Memory B cell (primary cell): ENCODE data around the gene GOLGA3.
"Not testable (repeated sequence)": the region's sequence is repeated elsewhere in the genome, so short reads cannot be mapped to it uniquely, and the experiment has no call there.

Experiments
- ATAC-seq: fragments of 150-1000 bp; cut with Tn5 transposase; 2 replicates; pipeline ENCODE4 v1.10.0; 2021; ENCODE audit warnings: low read depth, mild to moderate bottlenecking, moderate library complexity
- DNase-seq, 2 donors: peaks; one replicate each; pipeline ENCODE4 v3.0.0; 2022; ENCODE audit warnings: low spot score in 2 of 2
- H3K27ac Mint-ChIP-seq: one replicate; pipeline ENCODE4 v1.8.0; 2022; ENCODE audit warnings: mild to moderate bottlenecking, moderate library complexity, mixed read lengths
- H3K27me3 Mint-ChIP-seq: one replicate; pipeline ENCODE4 v1.8.0; 2022; ENCODE audit warnings: mixed read lengths
- H3K36me3 Mint-ChIP-seq: one replicate; pipeline ENCODE4 v1.8.0; 2022; ENCODE audit warnings: mild to moderate bottlenecking, mixed read lengths
- H3K4me1 Mint-ChIP-seq: one replicate; pipeline ENCODE4 v1.8.0; 2022; ENCODE audit warnings: mixed read lengths
- H3K4me3 Mint-ChIP-seq: one replicate; pipeline ENCODE4 v1.8.0; 2022; ENCODE audit warnings: mild to moderate bottlenecking, moderate library complexity, mixed read lengths
- H3K9me3 Mint-ChIP-seq: one replicate; pipeline ENCODE4 v1.8.0; 2022; ENCODE audit warnings: mixed read lengths

Gene GOLGA3

DNA sequence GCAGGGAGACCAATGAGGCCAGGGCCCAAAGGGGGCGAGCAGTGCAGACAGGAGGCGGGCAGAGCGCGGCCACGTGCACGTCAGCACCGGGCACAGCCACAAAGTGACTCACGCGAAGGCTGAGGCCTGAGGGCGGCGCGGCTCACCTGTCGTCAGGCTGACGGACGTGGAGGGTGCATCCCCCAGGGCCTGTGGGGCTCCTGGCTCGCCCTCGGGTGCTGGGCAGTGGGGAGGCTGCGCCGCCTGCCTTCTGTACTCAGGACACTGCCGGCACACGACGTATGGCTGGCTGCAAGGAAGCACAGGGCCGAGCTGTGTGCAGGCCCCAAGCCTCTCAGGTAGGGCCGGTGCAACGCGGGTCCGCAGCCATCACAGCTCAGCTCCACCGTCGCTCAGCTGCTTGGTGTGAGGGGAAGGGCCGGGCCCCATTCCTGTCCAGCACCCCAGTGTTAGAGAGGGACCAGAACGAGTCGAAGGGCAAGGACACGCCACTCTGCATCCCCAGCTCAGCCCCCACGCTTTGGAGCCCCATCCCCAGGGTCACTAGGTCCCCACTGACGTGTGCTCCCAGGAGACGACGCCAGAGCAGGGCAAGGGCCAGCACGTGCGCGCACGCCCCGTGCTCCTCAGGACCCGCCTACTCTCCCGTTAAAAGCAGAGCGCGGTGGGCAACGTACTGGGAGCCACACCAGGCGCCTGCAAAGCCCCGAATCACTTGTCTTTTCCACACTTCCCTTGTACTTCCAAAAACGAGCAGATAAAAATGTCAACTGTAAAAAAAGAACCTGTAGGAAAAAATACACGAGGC lies 24.8 kb upstream of the GOLGA3 start:
- Mint-ChIP-seq H3K27ac (no peak overlapping the region), H3K4me1 (no peaks in the 10 kb centered on the region), H3K9me3 (no peaks in the 10 kb centered on the region), H3K36me3 (peaks cover 25% of the 10 kb centered on the region), H3K27me3 (no peaks in the 10 kb centered on the region), H3K4me3 (no peak overlapping the region)
- no peak for DNase-seq
- no peak for ATAC-seq

DNA sequence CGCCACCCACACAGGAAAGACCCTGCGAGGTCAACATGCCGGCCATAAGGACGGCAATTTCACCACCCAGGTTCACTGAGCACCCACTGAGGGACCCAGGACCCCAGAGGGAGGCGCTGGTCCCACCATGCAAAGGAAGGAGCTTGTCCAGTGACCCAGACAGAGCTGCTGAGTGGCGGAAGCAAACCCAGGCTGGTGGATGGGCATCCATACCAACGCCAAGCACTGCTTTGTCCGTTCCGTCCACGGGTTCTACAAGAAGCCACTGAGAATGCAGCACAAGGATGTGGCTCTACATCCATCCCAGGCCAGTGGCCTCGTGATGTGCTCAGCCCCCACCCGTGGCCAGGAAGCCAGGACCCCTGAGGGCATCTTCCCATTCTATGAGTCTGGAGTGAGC lies 23.8 kb upstream of the GOLGA3 start:
- no peaks in the 10 kb centered on the region for H3K9me3 Mint-ChIP-seq
- H3K4me1 Mint-ChIP-seq = no peaks in the 10 kb centered on the region
- ATAC-seq (no peak), DNase-seq (no peak)
- no peak overlapping the region for H3K4me3 Mint-ChIP-seq
- no peaks in the 10 kb centered on the region for H3K27me3 Mint-ChIP-seq
- H3K36me3 Mint-ChIP-seq = peaks cover 32% of the 10 kb centered on the region
- no peak overlapping the region for H3K27ac Mint-ChIP-seq

- Mint-ChIP-seq H3K4me3 (no peak overlapping the region), H3K27me3 (no peaks in the 10 kb centered on the region), H3K27ac (no peak overlapping the region)
These were observed 22.8 kb upstream of the GOLGA3 start for GRCh38 chr12:132851465-132851864.

DNA sequence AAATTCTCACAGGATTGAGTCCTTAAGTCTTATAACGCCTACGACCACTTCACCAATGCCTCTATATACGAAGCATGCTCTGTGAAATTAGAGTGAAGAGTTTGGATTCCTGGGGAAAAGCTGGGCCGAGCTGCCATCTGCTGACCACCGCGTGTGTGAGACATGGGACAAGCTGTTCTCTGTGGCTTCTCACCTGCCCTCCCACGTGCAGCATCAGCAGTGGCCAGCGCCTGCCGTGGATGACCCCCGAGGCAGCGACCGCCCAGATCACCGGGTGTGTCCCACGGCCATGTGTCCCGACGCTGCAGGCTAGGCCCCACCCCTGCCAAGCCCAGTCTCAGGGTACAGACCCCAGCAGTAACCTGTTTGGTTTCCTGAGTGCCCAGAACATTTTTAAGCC lies 21.6 kb upstream of the GOLGA3 start:
- no peak for DNase-seq
- no peaks in the 10 kb centered on the region for H3K9me3 Mint-ChIP-seq
- H3K27me3 Mint-ChIP-seq = no peaks in the 10 kb centered on the region
- H3K27ac Mint-ChIP-seq = no peak overlapping the region
- no peaks in the 10 kb centered on the region for H3K4me1 Mint-ChIP-seq
- no peak for ATAC-seq
- peaks cover 25% of the 10 kb centered on the region for H3K36me3 Mint-ChIP-seq
- H3K4me3 Mint-ChIP-seq = no peak overlapping the region

More at GRCh38 chr12:132851465-132851864, 22.8 kb upstream of the GOLGA3 start:
- H3K36me3 Mint-ChIP-seq = peaks cover 29% of the 10 kb centered on the region
- H3K9me3 Mint-ChIP-seq = no peaks in the 10 kb centered on the region
- ATAC-seq = no peak
- no peak for DNase-seq
- no peaks in the 10 kb centered on the region for H3K4me1 Mint-ChIP-seq

GRCh38 chr12:132848521-132848920 lies 19.9 kb upstream of the GOLGA3 start:
- Mint-ChIP-seq H3K9me3 (no peaks in the 10 kb centered on the region), H3K36me3 (peaks cover 25% of the 10 kb centered on the region), H3K27ac (no peak overlapping the region), H3K4me1 (no peaks in the 10 kb centered on the region), H3K4me3 (no peak overlapping the region), H3K27me3 (no peaks in the 10 kb centered on the region)
- no peak for ATAC-seq
- no peak for DNase-seq

GRCh38 chr12:132847363-132848356 lies 19.0 kb upstream of the GOLGA3 start:
- no peak for ATAC-seq
- no peak overlapping the region for H3K4me3 Mint-ChIP-seq
- H3K9me3 Mint-ChIP-seq = no peaks in the 10 kb centered on the region
- peaks cover 21% of the 10 kb centered on the region for H3K36me3 Mint-ChIP-seq
- no peaks in the 10 kb centered on the region for H3K4me1 Mint-ChIP-seq
- H3K27ac Mint-ChIP-seq = peak overlapping the region; percentile 17
- no peaks in the 10 kb centered on the region for H3K27me3 Mint-ChIP-seq
- DNase-seq = no peak

GRCh38 chr12:132844681-132845080 lies 16.0 kb upstream of the GOLGA3 start:
- not testable (repeated sequence) for H3K4me3 Mint-ChIP-seq, H3K9me3 Mint-ChIP-seq, H3K27me3 Mint-ChIP-seq, DNase-seq, H3K4me1 Mint-ChIP-seq, ATAC-seq, H3K27ac Mint-ChIP-seq
- peaks cover 29% of the 10 kb centered on the region for H3K36me3 Mint-ChIP-seq

GRCh38 chr12:132842449-132843045 lies 13.9 kb upstream of the GOLGA3 start:
- Mint-ChIP-seq H3K36me3 (peaks cover 22% of the 10 kb centered on the region), H3K27ac (no peak overlapping the region), H3K4me1 (no peaks in the 10 kb centered on the region), H3K9me3 (no peaks in the 10 kb centered on the region), H3K4me3 (no peak overlapping the region), H3K27me3 (no peaks in the 10 kb centered on the region)
- DNase-seq (no peak), ATAC-seq (no peak)

DNA sequence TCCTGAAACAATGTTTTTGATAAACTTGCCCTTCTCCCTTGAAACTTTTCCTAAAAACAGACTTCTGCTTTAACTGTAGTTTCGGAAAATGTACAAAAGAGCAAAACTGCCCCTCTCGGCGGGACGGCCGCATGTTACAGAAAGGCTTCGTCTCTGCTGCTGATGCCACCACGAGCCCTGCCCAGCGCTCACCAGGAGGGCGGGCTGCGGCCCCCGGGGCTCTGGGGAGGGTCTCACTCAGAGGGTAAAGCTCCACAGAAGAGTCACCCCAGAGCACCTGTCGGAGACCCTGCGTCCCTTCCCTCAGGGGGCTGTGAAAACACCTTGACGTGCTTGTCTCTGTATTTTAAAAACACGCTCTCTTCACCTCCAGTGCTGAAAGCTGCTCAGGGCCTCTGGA lies 12.5 kb upstream of the GOLGA3 start:
- H3K4me1 Mint-ChIP-seq = peaks cover 2% of the 10 kb centered on the region
- H3K4me3 Mint-ChIP-seq = no peak overlapping the region
- ATAC-seq = no peak
- H3K36me3 Mint-ChIP-seq = peaks cover 21% of the 10 kb centered on the region
- H3K9me3 Mint-ChIP-seq = no peaks in the 10 kb centered on the region
- H3K27me3 Mint-ChIP-seq = no peaks in the 10 kb centered on the region
- no peak overlapping the region for H3K27ac Mint-ChIP-seq
- DNase-seq = no peak

DNA sequence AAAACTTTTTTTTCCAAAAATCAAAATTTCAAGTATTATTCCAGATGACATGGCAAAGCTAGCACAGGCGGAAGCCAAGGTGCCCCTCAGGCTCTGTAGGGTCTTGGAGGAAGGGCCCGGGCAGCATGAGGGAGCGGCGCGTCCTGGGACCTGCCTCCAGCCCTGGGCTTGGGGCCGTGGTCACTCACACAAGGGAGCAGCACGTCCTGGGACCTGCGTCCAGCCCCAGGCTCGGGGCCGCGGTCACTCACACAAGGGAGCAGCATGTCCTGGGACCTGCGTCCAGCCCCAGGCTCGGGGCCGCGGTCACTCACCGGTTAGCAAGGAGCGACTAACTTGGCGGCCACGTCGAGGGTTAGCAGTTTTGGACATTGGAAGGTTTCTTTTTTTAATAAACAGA lies 11.9 kb upstream of the GOLGA3 start:
- Mint-ChIP-seq H3K36me3 (peaks cover 18% of the 10 kb centered on the region), H3K4me3 (no peak overlapping the region), H3K27ac (no peak overlapping the region), H3K9me3 (no peaks in the 10 kb centered on the region), H3K27me3 (no peaks in the 10 kb centered on the region), H3K4me1 (peaks cover 2% of the 10 kb centered on the region)
- ATAC-seq = no peak
- no peak for DNase-seq

- no peak overlapping the region for H3K4me3 Mint-ChIP-seq
- H3K27ac Mint-ChIP-seq = no peak overlapping the region
- ATAC-seq = no peak
- no peak for DNase-seq
- no peaks in the 10 kb centered on the region for H3K27me3 Mint-ChIP-seq
- peaks cover 17% of the 10 kb centered on the region for H3K36me3 Mint-ChIP-seq
- H3K4me1 Mint-ChIP-seq = peaks cover 2% of the 10 kb centered on the region
- no peaks in the 10 kb centered on the region for H3K9me3 Mint-ChIP-seq
These were observed 11.0 kb upstream of the GOLGA3 start for GRCh38 chr12:132839558-132840235.

- no peak for ATAC-seq
- Mint-ChIP-seq H3K4me3 (no peak overlapping the region), H3K4me1 (peaks cover 8% of the 10 kb centered on the region), H3K36me3 (peaks cover 17% of the 10 kb centered on the region), H3K9me3 (no peaks in the 10 kb centered on the region), H3K27me3 (no peaks in the 10 kb centered on the region), H3K27ac (no peak overlapping the region)
- DNase-seq = no peak
These were observed 9.9 kb upstream of the GOLGA3 start for GRCh38 chr12:132838410-132839080.

- Mint-ChIP-seq H3K4me3 (no peak overlapping the region), H3K4me1 (peaks cover 8% of the 10 kb centered on the region), H3K9me3 (no peaks in the 10 kb centered on the region), H3K27ac (no peak overlapping the region), H3K27me3 (no peaks in the 10 kb centered on the region), H3K36me3 (peaks cover 21% of the 10 kb centered on the region)
- DNase-seq (no peak), ATAC-seq (no peak)
These were observed 9.2 kb upstream of the GOLGA3 start for GRCh38 chr12:132837693-132838409.
